ENCODE results near the gene CDKN2D. TPM values are rescaled to one million over a fixed set of nuclear protein-coding genes. Genes with fewer than 3 reads are reported as not detected.

CDKN2D gene
- polyA plus RNA-seq, 1 donor from 2014 or later: 333 TPM

DNA sequence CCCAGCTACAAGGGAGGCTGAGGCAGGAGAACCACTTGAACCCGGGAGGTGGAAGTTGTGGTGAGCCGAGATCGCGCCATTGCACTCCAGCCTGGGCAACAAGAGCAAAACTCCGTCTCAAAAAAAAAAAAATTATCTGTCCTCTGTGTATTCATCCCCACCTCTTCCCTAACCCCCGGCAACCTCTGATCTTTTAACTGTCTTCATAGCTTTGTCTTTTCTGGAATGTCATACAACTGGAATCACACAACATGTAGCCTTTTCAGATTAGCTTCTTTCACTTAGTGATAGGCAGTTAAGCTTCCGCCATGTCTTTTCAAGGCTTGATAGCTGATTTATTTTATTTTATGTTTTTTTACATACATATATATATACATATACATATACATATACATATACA lies 43.1 kb downstream of the CDKN2D start:
- H2AFZ ChIP-seq (ENCODE audit: low read depth, low read length): no peak overlapping the region
- TF ChIP-seq POLR2AphosphoS5 (IDR thresholded peaks at IDR 0.05) (no peak), RAD21 (conservative IDR thresholded peaks at IDR 0.05) (no peak), EZH2 (IDR thresholded peaks at IDR 0.05; ENCODE audit: borderline replicate concordance, insufficient read depth, low read length, poor library complexity, severe bottlenecking) (no peak), SMC3 (conservative IDR thresholded peaks at IDR 0.05; ENCODE audit: poor library complexity) (no peak), TAF1 (IDR thresholded peaks at IDR 0.05; ENCODE audit: low read depth) (no peak), MXI1 (conservative IDR thresholded peaks at IDR 0.05; ENCODE audit: poor library complexity, severe bottlenecking) (no peak), EP300 (conservative IDR thresholded peaks at IDR 0.05; ENCODE audit: poor library complexity, severe bottlenecking) (no peak)
- TF ChIP-seq, protein P1, sequence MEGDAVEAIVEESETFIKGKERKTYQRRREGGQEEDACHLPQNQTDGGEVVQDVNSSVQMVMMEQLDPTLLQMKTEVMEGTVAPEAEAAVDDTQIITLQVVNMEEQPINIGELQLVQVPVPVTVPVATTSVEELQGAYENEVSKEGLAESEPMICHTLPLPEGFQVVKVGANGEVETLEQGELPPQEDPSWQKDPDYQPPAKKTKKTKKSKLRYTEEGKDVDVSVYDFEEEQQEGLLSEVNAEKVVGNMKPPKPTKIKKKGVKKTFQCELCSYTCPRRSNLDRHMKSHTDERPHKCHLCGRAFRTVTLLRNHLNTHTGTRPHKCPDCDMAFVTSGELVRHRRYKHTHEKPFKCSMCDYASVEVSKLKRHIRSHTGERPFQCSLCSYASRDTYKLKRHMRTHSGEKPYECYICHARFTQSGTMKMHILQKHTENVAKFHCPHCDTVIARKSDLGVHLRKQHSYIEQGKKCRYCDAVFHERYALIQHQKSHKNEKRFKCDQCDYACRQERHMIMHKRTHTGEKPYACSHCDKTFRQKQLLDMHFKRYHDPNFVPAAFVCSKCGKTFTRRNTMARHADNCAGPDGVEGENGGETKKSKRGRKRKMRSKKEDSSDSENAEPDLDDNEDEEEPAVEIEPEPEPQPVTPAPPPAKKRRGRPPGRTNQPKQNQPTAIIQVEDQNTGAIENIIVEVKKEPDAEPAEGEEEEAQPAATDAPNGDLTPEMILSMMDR (IDR thresholded peaks at IDR 0.05; ENCODE audit: poor library complexity, severe bottlenecking): no peak
- TF ChIP-seq, protein P2, sequence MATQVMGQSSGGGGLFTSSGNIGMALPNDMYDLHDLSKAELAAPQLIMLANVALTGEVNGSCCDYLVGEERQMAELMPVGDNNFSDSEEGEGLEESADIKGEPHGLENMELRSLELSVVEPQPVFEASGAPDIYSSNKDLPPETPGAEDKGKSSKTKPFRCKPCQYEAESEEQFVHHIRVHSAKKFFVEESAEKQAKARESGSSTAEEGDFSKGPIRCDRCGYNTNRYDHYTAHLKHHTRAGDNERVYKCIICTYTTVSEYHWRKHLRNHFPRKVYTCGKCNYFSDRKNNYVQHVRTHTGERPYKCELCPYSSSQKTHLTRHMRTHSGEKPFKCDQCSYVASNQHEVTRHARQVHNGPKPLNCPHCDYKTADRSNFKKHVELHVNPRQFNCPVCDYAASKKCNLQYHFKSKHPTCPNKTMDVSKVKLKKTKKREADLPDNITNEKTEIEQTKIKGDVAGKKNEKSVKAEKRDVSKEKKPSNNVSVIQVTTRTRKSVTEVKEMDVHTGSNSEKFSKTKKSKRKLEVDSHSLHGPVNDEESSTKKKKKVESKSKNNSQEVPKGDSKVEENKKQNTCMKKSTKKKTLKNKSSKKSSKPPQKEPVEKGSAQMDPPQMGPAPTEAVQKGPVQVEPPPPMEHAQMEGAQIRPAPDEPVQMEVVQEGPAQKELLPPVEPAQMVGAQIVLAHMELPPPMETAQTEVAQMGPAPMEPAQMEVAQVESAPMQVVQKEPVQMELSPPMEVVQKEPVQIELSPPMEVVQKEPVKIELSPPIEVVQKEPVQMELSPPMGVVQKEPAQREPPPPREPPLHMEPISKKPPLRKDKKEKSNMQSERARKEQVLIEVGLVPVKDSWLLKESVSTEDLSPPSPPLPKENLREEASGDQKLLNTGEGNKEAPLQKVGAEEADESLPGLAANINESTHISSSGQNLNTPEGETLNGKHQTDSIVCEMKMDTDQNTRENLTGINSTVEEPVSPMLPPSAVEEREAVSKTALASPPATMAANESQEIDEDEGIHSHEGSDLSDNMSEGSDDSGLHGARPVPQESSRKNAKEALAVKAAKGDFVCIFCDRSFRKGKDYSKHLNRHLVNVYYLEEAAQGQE (IDR thresholded peaks at IDR 0.05; ENCODE audit: borderline replicate concordance): no peak
- no peaks in the 10 kb centered on the region for H3K79me2 ChIP-seq (replicated peaks; ENCODE audit: insufficient read depth, low read length)
- H3K4me2 ChIP-seq (ENCODE audit: low read length): no peak overlapping the region
- no peaks in the 10 kb centered on the region for H3K9me2 ChIP-seq (ENCODE audit: insufficient read depth, low read length)
- H3K27ac ChIP-seq (ENCODE audit: low read length): no peak overlapping the region
- no peaks in the 10 kb centered on the region for H3K9me3 ChIP-seq (ENCODE audit: low read length)
- no peaks in the 10 kb centered on the region for H3F3A ChIP-seq (ENCODE audit: insufficient read depth, low read length, poor library complexity, severe bottlenecking)
- H4K20me1 ChIP-seq (ENCODE audit: insufficient read depth): no peaks in the 10 kb centered on the region
- no peaks in the 10 kb centered on the region for H3K27me3 ChIP-seq (ENCODE audit: insufficient read depth, low read depth, low read length)
- H3K4me3 ChIP-seq (ENCODE audit: low read length): no peak overlapping the region
- H3K9ac ChIP-seq (ENCODE audit: low read length): no peak overlapping the region
- H3K36me3 ChIP-seq (ENCODE audit: insufficient read depth, low read length): no peaks in the 10 kb centered on the region

DNA sequence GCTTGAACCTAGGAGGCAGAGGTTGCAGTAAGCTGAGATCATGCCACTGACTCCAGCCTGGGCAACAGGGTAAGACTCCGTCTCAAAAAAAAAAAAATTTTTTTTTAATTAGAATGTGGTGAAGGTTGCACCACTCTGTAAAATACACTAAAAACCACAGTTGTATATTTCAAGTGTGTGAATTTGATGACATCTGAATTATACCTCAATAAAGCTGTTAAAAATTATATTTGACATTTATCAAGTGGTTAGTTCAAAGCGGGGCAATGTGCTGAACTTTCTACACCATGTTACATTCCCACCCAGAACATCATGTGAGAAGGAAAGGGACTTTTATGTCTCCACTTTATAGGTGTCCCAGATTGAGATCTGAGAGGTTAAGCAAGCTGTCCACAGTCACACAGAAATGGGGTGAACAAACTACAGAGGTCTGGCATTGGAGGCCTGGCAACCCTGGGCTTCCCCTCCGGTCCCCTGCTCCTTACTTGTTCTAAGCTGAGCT lies 45.6 kb downstream of the CDKN2D start:
- no peak for TF ChIP-seq MXI1 (conservative IDR thresholded peaks at IDR 0.05; ENCODE audit: poor library complexity, severe bottlenecking)
- no peak overlapping the region for H3K9ac ChIP-seq (ENCODE audit: low read length)
- no peaks in the 10 kb centered on the region for H3F3A ChIP-seq (ENCODE audit: insufficient read depth, low read length, poor library complexity, severe bottlenecking)
- H3K79me2 ChIP-seq (replicated peaks; ENCODE audit: insufficient read depth, low read length): no peaks in the 10 kb centered on the region
- H3K36me3 ChIP-seq (ENCODE audit: insufficient read depth, low read length): no peaks in the 10 kb centered on the region
- no peak overlapping the region for H3K27ac ChIP-seq (ENCODE audit: low read length)
- H2AFZ ChIP-seq (ENCODE audit: low read depth, low read length): no peak overlapping the region
- H4K20me1 ChIP-seq (ENCODE audit: insufficient read depth): no peaks in the 10 kb centered on the region
- peaks cover 21% of the 10 kb centered on the region for H3K27me3 ChIP-seq (ENCODE audit: insufficient read depth, low read depth, low read length)
- H3K9me2 ChIP-seq (ENCODE audit: insufficient read depth, low read length): no peaks in the 10 kb centered on the region
- no peaks in the 10 kb centered on the region for H3K9me3 ChIP-seq (ENCODE audit: low read length)
- H3K4me2 ChIP-seq (ENCODE audit: low read length): no peak overlapping the region
- H3K4me3 ChIP-seq (ENCODE audit: low read length): no peak overlapping the region
